Glomerular endothelial cell (primary cell): ENCODE results near the gene SLC49A3. TPM values are rescaled to one million over a fixed set of nuclear protein-coding genes. Genes with fewer than 3 reads are reported as not detected.
"Not testable (repeated sequence)": the region's sequence is repeated elsewhere in the genome, so short reads cannot be mapped to it uniquely, and the experiment has no call there.

Source experiments
- DNase-seq: peaks from one replicate; pipeline ENCODE4 v3.0.0-alpha.2; 2011; ENCODE audit warnings: low read depth, low spot score; ENCODE audit errors: extremely low read depth
- total RNA-seq: library from RNA; depleted of rRNA; stranded (reverse); fragments of >200 nt; gene quantifications from 2 replicates; pipeline ENCODE4 v1.2.3, GENCODE V29; 2015

Gene SLC49A3
- total RNA-seq, 1 donor from 2014 or later: 10.0 TPM

DNA sequence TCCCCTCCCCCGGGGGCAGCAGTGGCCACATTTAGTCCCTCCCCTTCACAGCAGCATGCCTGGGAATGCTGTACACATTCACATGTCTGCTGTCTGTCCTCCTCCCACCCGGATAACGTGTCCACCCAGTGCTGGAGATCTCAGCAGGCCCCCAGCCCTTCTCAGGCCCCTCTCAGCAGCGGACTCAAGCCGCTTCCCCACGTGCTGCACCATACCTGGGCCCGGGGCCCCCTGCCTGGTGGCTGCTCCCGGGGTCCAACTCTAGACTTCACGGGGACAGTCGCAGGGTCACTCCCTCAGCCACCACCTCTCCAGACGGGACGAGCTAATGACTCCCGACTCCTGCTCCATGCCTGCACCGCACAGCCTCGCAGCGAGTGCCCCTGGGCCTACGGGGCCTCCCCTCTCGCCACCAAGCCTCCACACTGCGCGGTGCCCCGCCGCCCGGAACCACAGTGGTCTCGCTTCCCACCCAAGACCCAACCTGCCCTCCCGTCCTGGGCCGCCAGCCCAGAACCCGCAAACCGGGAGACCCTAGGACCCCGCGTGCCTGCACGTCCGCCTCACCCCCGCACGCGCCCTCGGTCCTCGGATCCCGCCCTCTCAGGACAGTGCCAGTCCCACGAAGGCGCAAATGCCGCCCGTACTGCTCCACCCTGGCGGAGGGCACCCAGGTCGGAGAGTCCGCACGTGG is 15.4 kb upstream of the SLC49A3 start:
- DNase-seq: no peak

DNA sequence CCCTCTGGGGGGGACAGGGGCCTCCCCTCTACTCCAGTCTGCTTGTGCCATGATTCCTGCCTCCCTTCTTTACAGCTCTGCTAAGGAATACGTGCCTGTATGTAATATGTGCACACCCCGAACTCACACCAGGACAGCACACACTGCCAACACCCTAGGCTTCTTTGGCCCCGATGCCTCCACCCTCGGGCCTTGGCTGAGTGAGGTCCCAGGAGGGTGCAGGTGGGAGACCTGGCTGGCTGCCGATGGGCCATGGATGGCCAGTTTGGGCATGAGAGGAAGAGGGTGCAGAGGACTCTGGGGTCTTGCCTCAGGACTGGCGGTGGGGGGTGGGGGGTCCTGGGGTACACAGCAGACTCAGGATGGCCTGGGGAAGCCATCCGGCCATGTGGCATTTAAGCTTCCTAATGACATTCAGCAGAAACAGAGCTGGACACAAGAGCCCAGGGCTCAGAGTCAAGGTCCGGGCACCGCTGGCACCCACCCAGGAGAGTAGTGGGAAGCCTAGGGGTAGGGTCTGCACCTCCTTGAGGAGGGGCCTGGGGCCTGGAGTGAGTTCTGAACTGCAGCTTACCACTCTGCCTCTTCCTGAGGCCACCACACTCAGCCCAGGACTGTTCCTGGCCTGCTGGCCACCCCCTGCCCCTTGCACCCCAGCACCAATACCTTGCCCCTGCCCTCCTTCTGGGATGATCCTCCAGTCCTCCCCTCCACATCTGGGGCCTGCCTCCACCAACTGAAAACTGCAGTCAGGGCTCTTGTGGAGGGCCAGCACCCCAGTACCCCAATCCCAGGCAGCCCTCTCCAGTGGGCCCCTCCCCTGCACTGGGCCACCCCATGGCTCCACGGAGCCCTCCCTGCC is 14.6 kb upstream of the SLC49A3 start:
- no peak for DNase-seq

DNA sequence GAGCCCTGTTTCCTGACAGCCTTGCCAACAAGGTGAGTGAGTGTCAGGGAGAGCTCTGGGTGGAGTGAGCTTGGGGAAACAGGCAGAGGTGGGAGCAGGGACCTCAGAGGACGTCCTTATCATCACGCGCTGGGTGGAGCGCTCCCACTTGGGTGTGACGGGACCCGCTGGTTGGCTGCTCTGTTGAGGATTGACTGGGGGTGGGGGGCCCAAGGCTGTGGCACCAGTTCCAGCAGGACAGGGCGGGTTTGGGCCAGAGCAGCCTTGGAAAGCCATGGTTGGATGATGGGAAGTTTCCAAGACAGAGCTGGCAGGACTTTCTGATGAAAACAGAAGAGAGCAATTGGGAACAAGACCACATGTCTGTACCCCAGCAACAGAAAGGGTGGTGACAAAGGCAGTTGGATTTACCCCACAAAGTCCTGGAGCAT is 13.7 kb upstream of the SLC49A3 start:
- no peak for DNase-seq

DNA sequence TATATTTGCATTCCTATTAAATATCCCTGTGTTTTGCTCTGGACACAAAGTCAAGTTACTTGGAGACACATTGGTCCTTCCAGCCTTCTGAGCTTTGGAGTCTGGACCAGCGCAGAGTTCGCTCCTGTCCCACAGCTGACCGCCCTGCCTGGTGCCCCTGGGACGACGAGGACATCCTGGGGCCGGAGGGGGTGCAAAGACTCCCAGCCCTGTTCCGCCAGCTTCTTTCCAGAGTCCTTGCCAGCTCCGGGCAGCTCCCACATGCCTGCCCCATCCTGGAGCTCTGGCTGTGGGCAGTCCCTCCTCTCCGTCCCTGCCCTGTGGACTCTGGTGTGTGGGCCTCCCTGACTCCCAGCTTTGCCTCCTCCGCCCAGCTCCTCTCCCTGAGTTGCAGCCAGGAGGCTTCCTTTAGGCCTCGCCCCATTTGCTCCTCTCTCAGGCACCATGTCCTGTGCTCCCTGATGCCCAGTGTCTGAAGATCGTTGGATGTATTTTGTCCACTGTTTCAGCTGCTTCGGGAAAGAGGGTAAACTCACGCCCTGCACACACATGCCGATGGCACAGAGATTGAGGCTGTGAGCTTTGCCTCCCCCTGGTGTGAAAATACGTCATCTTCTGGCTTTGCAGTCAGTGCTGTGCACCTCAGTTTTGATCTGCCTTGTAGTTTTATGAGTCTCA is 11.8 kb upstream of the SLC49A3 start:
- DNase-seq: no peak

DNA sequence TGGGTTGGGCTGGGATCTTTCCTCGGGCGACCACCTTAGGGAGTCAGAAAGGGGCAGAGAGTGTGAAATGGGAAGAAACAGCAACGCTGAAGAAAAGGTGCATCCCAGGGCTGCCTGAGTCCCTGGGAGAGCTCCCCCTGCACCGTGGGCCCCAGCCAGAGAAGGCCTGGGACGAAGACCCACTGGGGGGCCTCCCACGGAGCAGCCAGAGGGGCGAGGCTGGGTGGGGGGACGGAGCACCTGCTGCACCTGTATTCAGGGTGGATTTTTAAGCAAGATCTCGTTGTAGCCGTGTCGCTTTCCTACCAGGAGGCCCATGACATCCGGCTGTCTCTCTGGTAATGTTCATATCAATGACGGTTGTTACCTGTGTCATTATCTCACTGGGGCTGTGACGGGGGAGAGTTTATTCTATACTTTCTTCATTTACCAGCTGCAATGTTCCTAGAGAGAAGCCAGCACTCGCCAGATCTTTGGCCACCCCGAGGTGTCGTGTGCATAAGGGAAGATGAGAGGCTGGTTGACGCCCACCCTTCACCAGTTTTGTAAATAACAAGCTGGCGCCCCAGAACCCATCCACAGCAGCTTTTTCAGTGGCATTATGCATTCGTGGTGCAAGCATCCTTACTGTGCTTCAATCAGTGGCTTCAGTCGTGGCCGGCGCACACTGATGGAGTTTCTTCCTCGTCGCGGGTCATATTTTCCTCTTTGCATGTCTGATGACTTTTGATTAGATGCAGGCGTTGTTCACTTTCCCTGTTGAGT is 11.0 kb upstream of the SLC49A3 start:
- DNase-seq: no peak

DNA sequence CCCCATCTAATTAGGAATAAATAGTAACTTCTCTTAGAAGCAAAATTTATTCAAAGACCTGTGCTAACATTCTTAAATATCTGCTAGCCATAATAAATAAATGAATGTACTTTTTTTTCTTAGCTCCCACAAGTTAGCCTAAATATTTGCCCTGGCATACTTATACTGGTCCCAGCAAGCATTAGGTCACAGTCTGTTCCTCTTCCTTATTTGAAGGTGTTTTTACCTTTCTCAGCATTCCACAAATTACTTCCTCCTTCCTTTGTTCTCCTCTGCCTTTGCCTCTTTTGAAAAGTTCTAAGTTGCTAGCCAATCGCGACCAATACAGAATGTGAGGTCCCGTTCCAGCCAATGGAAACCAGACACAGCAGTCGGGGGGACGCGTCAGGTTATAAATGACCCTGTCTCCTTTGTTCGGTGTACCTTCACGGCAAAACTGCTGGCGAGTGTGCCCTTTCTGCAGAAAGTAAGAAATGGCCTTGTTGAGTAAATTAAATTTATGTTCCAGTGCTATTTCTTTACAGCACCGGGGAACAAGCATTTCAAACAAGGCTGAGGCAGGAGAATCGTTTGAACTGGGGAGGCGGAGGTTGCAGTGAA is 5.5 kb upstream of the SLC49A3 start:
- not testable (repeated sequence) for DNase-seq

DNA sequence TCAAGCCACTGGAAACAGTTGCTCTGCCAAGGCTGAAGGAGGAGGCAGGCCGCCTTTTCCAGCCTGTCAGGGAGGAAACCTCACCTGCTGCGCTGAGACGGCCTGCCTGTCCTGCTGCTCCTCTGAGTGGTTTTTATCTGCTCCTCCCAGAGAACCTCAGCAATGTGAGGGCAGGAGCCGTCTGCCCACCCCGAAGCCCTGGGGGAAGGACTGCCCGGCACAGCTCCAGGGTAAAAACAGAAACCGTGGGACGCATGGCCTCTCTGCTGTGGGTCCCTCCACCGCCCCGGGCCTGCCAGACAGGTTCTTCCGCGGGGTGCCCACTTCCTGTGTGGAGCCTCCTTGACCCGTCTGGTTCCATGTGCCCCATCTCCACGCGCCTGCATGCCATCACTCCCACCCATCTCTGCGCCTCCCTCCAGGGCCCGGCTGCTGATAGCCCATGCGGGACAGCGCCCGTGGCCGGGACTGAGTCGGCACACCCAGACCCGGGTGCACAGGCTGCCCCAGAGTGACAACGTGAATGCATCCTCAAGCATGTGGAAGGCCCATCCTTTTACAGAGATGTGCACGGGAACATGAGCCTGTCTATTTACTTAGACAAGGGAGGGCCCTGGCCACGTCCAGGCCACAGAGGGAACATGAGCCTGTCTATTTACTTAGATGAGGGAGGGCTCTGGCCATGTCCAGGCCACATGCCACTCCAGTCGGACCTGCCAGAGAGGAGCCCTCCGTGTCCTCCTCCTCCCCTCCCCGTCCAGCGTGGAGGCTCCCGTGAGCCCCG is 4.0 kb upstream of the SLC49A3 start:
- no peak for DNase-seq

DNA sequence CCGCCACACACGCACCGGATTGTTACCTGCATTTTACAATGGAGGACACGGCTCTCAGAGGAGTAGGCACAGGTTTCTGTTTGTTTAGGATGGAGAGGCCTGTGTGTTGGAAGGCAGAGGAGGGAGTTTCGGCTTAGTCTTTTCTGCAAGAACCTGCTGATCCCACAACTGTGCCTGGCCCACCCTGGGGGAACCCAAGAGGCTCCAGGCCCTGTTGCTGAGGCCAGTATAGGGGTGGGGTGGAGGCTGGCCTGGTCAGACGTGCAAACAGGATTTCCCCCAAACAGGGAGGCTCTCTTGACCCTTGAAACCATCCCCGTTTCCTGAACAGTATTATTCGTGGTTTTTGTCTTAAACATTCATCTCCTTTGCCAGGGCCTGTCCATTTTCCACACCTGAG is 772 bp upstream of the SLC49A3 start:
- DNase-seq: no peak

DNA sequence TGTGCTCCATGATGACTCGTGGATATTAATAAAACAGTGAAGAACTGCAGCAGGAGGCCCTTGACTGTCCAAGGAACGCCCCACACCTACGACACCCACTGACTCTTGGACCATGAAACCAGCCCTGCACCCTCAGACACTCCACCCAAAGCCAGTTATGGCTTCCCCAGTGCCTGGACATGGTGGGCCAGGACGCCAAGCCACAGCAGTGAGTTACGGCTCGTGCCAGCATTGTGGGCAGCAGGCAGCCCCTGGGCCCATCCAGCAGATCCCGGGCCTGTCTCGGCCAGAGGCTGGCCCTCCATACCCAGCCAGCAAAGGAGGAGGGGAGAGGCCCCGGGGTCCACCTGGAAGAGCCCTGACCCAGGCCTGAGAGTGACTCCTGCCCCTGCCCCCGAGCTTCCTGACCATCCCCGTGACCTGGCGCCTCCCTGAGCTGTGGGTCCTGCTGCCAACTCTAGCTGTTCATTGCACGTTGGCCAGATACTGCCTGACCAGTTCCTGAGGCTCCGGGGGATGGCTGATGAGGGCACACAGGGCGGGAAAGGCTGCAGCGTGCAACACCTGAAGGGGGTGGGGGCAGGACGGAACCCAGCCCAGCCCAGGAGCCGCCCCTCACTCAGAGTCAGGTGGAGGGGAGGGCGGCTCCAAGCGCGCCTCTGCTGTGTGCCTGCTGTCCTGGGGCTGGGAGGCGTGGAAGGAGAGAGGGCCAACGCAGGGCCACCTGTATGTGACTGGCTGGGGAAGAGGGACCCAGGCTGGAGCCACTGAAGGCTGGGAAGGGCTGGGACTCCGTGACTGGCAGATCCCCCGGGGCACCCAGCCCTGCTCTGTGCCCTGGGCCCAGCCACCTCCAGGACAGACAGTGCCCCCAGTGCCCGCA is 739 bp downstream of the SLC49A3 start:
- no peak for DNase-seq

DNA sequence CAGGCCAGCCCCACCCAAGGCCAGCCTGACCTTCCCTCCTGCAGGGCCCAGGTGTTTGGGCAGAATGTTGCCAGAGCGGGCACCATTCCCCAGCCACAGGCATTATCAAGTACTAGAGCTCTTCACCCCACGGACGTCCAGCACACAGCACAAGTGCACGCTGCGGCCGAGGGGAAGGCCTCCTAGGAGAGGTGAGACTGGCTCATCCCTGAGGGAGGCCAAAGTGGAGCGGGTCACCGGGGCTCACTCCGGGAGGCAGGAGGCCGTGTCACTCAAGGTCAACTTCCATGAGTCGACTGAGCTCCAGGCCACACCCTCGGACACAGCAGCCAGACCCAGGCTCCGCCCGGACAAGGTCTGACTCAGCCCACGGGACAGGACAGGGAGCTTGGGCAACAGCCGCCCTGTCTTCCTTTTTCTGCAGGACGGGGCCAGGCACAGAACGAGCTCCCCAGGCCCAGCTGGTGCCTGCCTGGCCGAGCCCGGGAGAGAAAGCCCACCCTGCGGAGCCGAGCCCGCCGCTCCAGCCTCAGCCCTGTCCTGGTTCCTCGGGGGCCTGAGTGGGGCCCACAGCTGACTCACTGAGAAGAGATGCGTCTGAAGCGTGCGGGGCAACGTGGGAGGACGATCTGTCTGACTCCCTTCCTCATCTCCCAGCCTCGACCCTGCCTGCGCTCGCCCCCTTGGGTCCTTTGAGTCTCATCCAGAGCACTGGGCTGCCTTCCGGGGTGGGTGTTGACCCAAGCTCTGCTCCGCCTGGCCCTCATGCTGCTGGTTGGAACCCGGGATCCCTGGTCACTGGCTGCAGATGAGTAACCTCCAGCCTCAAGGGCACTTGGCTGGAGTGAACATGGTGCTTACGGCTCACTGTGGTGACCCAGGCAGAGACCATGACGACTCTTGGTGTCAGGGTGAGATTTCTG is 1.6 kb downstream of the SLC49A3 start:
- DNase-seq: no peak

DNA sequence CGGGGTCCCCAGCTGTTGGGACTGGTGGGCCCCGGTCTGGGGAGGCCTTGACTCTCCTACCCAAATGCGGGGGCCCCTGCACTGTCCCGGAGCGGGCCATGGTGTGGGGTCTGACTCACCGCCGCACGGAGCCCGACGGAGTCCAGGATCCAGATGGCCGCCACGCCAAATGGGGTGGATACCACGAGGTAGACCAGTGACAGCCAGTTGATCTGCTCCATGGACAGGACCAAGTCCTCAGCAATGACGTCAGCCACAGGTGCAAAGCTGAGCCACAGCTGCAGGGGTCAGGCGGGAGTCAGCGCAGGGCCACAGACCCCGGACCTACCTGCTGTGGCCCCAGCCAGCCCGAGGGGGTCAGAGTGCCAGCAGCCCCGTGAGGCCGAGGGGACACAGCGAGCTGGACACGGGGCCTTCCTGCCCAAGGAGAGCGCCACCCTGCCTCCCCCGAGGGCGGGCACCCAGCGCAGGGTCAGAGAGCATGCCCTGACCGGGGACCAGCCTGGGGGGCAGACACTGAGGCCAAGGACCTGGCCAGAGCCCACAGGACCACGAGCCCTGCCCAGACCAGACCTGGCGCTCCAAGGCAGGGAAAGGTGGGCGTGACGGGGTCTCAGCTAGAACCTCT is 2.4 kb downstream of the SLC49A3 start:
- DNase-seq: no peak

DNA sequence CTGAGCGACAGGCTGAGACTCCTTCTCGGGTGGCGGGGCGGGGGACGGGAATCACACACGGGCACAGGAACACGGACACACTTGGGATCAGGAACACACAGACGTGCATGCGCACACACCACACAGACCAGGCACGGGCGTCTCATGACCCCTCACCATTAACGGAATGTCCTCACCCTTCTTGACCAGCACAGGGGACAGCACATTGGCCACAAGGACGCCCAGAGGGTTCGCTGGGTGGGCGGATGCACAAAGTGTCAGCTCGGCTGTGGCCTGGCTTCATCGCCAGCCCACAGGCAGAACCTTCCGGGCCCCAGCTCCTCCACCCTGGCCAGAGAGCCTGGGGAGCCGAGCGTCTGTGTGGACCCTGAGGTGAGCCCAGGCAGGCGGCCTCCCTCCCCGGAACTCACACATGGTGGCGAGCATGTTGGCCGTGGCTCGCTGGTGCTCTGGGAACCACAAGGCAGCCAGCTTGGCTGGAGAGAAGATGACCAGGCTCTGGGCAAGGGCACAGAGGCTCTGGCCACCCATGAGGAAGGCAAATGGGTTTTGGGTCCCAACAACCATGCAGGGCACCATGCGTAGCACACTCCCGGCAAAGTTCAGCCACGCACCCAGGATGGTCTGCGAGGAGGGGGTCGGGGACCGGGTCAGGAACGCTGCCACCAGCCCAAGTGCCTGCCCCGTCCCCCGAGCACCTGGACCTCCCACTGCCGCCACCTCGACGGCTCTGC is 3.1 kb downstream of the SLC49A3 start:
- DNase-seq: no peak

DNA sequence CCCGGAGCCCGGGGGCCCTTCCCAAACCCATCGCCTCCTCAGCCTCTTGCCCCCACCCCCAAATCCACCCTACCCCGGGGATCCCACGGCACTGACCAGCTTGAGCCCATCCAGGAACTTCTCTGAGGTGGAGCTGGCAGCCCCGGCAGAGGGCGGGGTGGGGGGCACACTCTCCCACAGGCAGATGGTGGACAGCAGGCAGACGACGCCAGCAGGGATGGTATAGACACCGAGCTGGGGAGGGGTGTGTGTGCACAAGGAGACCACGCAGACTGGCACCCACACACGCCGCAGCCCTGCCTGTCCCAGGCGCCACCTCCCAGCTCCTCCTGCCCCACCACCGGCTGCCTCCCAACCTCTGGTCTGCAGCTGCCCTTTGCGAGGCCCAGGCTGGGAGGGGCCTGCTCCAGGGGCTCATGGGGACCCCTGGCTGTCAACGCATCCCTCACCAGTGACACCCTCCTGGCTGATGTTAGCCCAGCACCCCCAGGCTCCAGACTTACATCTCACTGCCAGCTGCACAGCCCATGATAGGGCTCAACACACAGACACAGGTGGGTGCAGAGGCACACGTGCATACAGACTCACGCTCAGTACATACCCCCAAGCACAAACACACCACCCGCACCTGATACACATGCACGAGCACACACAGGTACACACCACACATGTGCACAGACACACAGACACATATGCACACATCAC is 4.2 kb downstream of the SLC49A3 start:
- DNase-seq: no peak

DNA sequence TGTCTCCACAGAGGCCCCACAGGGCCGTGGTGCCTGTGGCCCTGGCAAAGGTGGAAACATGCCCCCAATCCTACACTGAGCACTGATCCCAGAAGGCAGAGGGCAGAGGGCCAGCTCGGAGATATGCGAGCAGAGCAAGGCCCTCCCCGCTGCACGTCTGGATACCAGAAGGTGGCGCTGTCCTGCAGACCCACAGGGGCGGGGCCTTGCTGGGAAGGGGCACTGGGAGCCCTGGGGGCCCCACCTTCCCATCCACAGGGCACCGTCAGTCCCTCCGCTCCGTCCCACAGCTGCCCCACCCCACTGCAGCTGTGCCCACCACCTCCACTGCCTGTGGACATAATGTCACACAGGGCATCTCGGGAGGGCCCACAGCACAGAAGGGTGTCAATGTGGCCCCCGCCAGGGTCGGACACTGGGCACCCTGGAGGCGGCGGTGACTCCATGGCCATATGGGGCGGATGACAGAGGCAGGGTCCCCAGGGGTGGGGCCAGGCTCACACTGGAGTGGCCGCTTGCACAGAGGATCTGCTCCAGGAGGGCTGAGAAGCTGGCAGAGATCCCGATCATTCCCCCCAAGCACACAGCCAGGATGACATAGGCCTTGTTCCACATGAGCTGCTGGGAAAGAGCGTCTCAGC is 4.8 kb downstream of the SLC49A3 start:
- no peak for DNase-seq

DNA sequence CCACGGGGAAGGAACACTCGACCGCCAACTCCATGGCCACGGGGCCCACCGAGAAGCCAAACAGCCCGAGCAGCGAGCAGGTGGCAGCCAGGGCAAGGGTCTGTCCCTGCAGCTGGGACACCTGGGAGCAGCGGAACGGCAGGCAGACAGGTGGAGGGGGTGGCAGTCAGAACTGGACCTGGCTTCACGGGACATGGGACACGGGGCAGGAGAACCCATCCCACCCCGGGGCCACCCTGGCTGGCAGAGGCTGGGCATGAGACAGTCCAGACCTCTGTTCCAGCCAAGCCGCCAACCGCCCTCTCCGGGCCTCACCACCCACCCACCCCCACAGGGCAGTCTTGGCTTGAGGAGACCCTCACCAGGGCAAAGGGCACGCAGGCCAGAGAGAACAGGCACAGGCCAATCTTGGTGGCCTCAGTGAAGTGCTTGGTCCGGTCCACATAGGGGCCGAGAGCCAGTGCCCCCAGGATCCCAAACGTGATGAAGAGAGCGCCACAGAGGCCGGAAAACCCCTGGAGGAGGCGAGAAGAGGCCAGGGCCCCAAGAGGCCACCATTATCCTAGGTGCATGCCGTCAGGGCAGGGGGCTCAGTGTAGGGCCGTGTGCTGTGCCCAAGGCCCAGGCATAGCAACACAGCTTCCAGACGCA is 5.6 kb downstream of the SLC49A3 start:
- no peak for DNase-seq
